ENCODE results near the gene PTCH2.

GRCh38 chr1:44821240-44821715 is 21.8 kb downstream of the PTCH2 start:
- TF ChIP-seq CTCF (IDR thresholded peaks at IDR 0.05) (no peak), POLR2A (IDR thresholded peaks at IDR 0.05) (no peak)

Measured in Peyer's patch (tissue), 4 donors.